ENCODE measurements around the gene ICA1.
A peak's percentile ranks its signal among the peaks of the same experiment; 100 is the strongest.

ICA1 gene

GRCh38 chr7:8205031-8205387 is 57.0 kb downstream of the ICA1 start:
- H3K27ac ChIP-seq (ENCODE audit: insufficient read depth, low read length, poor library complexity, severe bottlenecking) = no peak overlapping the region
- H3K36me3 ChIP-seq (ENCODE audit: control insufficient read depth, insufficient read depth, low read length) = no peaks in the 10 kb centered on the region
- H3K9me3 ChIP-seq (ENCODE audit: control insufficient read depth, low read length) = no peaks in the 10 kb centered on the region
- no peaks in the 10 kb centered on the region for H3K4me1 ChIP-seq (ENCODE audit: control insufficient read depth, insufficient read depth, low read length, poor library complexity, severe bottlenecking)
- H3K27me3 ChIP-seq (replicated peaks; ENCODE audit: control insufficient read depth, insufficient read depth, low read length, poor library complexity, severe bottlenecking) = no peaks in the 10 kb centered on the region
- no peak overlapping the region for H3K4me3 ChIP-seq (ENCODE audit: insufficient read depth, low read depth, low read length, poor library complexity, severe bottlenecking)
- DNase-seq = no peak

- H3K9me3 ChIP-seq (ENCODE audit: control insufficient read depth, low read length) = no peaks in the 10 kb centered on the region
- H3K36me3 ChIP-seq (ENCODE audit: control insufficient read depth, insufficient read depth, low read length) = no peaks in the 10 kb centered on the region
- no peaks in the 10 kb centered on the region for H3K4me1 ChIP-seq (ENCODE audit: control insufficient read depth, insufficient read depth, low read length, poor library complexity, severe bottlenecking)
- no peaks in the 10 kb centered on the region for H3K27me3 ChIP-seq (replicated peaks; ENCODE audit: control insufficient read depth, insufficient read depth, low read length, poor library complexity, severe bottlenecking)
- H3K27ac ChIP-seq (ENCODE audit: insufficient read depth, low read length, poor library complexity, severe bottlenecking) = no peak overlapping the region
- H3K4me3 ChIP-seq (ENCODE audit: insufficient read depth, low read depth, low read length, poor library complexity, severe bottlenecking) = no peak overlapping the region
- DNase-seq = no peak
Observed at GRCh38 chr7:8204339-8205030, 57.5 kb downstream of the ICA1 start.

- DNase-seq = no peak
- H3K36me3 ChIP-seq (ENCODE audit: control insufficient read depth, insufficient read depth, low read length) = no peaks in the 10 kb centered on the region
- H3K4me3 ChIP-seq (ENCODE audit: insufficient read depth, low read depth, low read length, poor library complexity, severe bottlenecking) = no peak overlapping the region
- no peaks in the 10 kb centered on the region for H3K4me1 ChIP-seq (ENCODE audit: control insufficient read depth, insufficient read depth, low read length, poor library complexity, severe bottlenecking)
- no peaks in the 10 kb centered on the region for H3K27me3 ChIP-seq (replicated peaks; ENCODE audit: control insufficient read depth, insufficient read depth, low read length, poor library complexity, severe bottlenecking)
- H3K9me3 ChIP-seq (ENCODE audit: control insufficient read depth, low read length) = no peaks in the 10 kb centered on the region
- H3K27ac ChIP-seq (ENCODE audit: insufficient read depth, low read length, poor library complexity, severe bottlenecking) = no peak overlapping the region
Observed at GRCh38 chr7:8201846-8202441, 60.0 kb downstream of the ICA1 start.

- Histone ChIP-seq H3K9me3 (ENCODE audit: control insufficient read depth, low read length) (no peaks in the 10 kb centered on the region), H3K4me3 (ENCODE audit: insufficient read depth, low read depth, low read length, poor library complexity, severe bottlenecking) (no peak overlapping the region), H3K4me1 (ENCODE audit: control insufficient read depth, insufficient read depth, low read length, poor library complexity, severe bottlenecking) (no peaks in the 10 kb centered on the region), H3K36me3 (ENCODE audit: control insufficient read depth, insufficient read depth, low read length) (no peaks in the 10 kb centered on the region), H3K27me3 (replicated peaks; ENCODE audit: control insufficient read depth, insufficient read depth, low read length, poor library complexity, severe bottlenecking) (no peaks in the 10 kb centered on the region), H3K27ac (ENCODE audit: insufficient read depth, low read length, poor library complexity, severe bottlenecking) (no peak overlapping the region)
- no peak for DNase-seq
Observed at GRCh38 chr7:8200717-8201116, 61.2 kb downstream of the ICA1 start.

- no peaks in the 10 kb centered on the region for H3K9me3 ChIP-seq (ENCODE audit: control insufficient read depth, low read length)
- no peak for DNase-seq
- no peaks in the 10 kb centered on the region for H3K27me3 ChIP-seq (replicated peaks; ENCODE audit: control insufficient read depth, insufficient read depth, low read length, poor library complexity, severe bottlenecking)
- H3K4me3 ChIP-seq (ENCODE audit: insufficient read depth, low read depth, low read length, poor library complexity, severe bottlenecking) = no peak overlapping the region
- H3K36me3 ChIP-seq (ENCODE audit: control insufficient read depth, insufficient read depth, low read length) = no peaks in the 10 kb centered on the region
- H3K27ac ChIP-seq (ENCODE audit: insufficient read depth, low read length, poor library complexity, severe bottlenecking) = no peak overlapping the region
- H3K4me1 ChIP-seq (ENCODE audit: control insufficient read depth, insufficient read depth, low read length, poor library complexity, severe bottlenecking) = no peaks in the 10 kb centered on the region
Observed at GRCh38 chr7:8200316-8200715, 61.7 kb downstream of the ICA1 start.

- Histone ChIP-seq H3K27ac (ENCODE audit: insufficient read depth, low read length, poor library complexity, severe bottlenecking) (no peak overlapping the region), H3K4me1 (ENCODE audit: control insufficient read depth, insufficient read depth, low read length, poor library complexity, severe bottlenecking) (no peaks in the 10 kb centered on the region), H3K27me3 (replicated peaks; ENCODE audit: control insufficient read depth, insufficient read depth, low read length, poor library complexity, severe bottlenecking) (no peaks in the 10 kb centered on the region), H3K4me3 (ENCODE audit: insufficient read depth, low read depth, low read length, poor library complexity, severe bottlenecking) (no peak overlapping the region), H3K9me3 (ENCODE audit: control insufficient read depth, low read length) (no peaks in the 10 kb centered on the region), H3K36me3 (ENCODE audit: control insufficient read depth, insufficient read depth, low read length) (no peaks in the 10 kb centered on the region)
- no peak for DNase-seq
Observed at GRCh38 chr7:8197994-8198698, 63.8 kb downstream of the ICA1 start.

- H3K36me3 ChIP-seq (ENCODE audit: control insufficient read depth, insufficient read depth, low read length) = no peaks in the 10 kb centered on the region
- H3K4me3 ChIP-seq (ENCODE audit: insufficient read depth, low read depth, low read length, poor library complexity, severe bottlenecking) = no peak overlapping the region
- H3K9me3 ChIP-seq (ENCODE audit: control insufficient read depth, low read length) = no peaks in the 10 kb centered on the region
- H3K27ac ChIP-seq (ENCODE audit: insufficient read depth, low read length, poor library complexity, severe bottlenecking) = no peak overlapping the region
- no peaks in the 10 kb centered on the region for H3K4me1 ChIP-seq (ENCODE audit: control insufficient read depth, insufficient read depth, low read length, poor library complexity, severe bottlenecking)
- DNase-seq = no peak
- H3K27me3 ChIP-seq (replicated peaks; ENCODE audit: control insufficient read depth, insufficient read depth, low read length, poor library complexity, severe bottlenecking) = no peaks in the 10 kb centered on the region
Observed at GRCh38 chr7:8192897-8193296, 69.1 kb downstream of the ICA1 start.

- Histone ChIP-seq H3K27me3 (replicated peaks; ENCODE audit: control insufficient read depth, insufficient read depth, low read length, poor library complexity, severe bottlenecking) (no peaks in the 10 kb centered on the region), H3K9me3 (ENCODE audit: control insufficient read depth, low read length) (no peaks in the 10 kb centered on the region), H3K4me3 (ENCODE audit: insufficient read depth, low read depth, low read length, poor library complexity, severe bottlenecking) (no peak overlapping the region), H3K27ac (ENCODE audit: insufficient read depth, low read length, poor library complexity, severe bottlenecking) (no peak overlapping the region), H3K36me3 (ENCODE audit: control insufficient read depth, insufficient read depth, low read length) (no peaks in the 10 kb centered on the region), H3K4me1 (ENCODE audit: control insufficient read depth, insufficient read depth, low read length, poor library complexity, severe bottlenecking) (no peaks in the 10 kb centered on the region)
- DNase-seq = peak; percentile 18 to 48 (median 30)
Observed at GRCh38 chr7:8190119-8190895, 71.7 kb downstream of the ICA1 start.

- H3K4me3 ChIP-seq (ENCODE audit: insufficient read depth, low read depth, low read length, poor library complexity, severe bottlenecking) = no peak overlapping the region
- no peak for DNase-seq
- no peaks in the 10 kb centered on the region for H3K4me1 ChIP-seq (ENCODE audit: control insufficient read depth, insufficient read depth, low read length, poor library complexity, severe bottlenecking)
- no peaks in the 10 kb centered on the region for H3K27me3 ChIP-seq (replicated peaks; ENCODE audit: control insufficient read depth, insufficient read depth, low read length, poor library complexity, severe bottlenecking)
- H3K36me3 ChIP-seq (ENCODE audit: control insufficient read depth, insufficient read depth, low read length) = no peaks in the 10 kb centered on the region
- H3K27ac ChIP-seq (ENCODE audit: insufficient read depth, low read length, poor library complexity, severe bottlenecking) = no peak overlapping the region
- H3K9me3 ChIP-seq (ENCODE audit: control insufficient read depth, low read length) = no peaks in the 10 kb centered on the region
Observed at GRCh38 chr7:8189625-8190024, 72.3 kb downstream of the ICA1 start.

All from effector memory CD4-positive, alpha-beta T cell (primary cell).